HG03103 (cell line): ENCODE results near the gene EARS2.
A peak's percentile ranks its signal among the peaks of the same experiment; 100 is the strongest.
"Not testable (repeated sequence)": the region's sequence is repeated elsewhere in the genome, so short reads cannot be mapped to it uniquely, and the experiment has no call there.

Experiments
- ATAC-seq: cut with Tn5 transposase; IDR thresholded peaks from one replicate; pipeline ENCODE4 v1.9.1; 2021; ENCODE audit warnings: low read depth; ENCODE audit not compliant: unreplicated experiment

EARS2 gene

DNA sequence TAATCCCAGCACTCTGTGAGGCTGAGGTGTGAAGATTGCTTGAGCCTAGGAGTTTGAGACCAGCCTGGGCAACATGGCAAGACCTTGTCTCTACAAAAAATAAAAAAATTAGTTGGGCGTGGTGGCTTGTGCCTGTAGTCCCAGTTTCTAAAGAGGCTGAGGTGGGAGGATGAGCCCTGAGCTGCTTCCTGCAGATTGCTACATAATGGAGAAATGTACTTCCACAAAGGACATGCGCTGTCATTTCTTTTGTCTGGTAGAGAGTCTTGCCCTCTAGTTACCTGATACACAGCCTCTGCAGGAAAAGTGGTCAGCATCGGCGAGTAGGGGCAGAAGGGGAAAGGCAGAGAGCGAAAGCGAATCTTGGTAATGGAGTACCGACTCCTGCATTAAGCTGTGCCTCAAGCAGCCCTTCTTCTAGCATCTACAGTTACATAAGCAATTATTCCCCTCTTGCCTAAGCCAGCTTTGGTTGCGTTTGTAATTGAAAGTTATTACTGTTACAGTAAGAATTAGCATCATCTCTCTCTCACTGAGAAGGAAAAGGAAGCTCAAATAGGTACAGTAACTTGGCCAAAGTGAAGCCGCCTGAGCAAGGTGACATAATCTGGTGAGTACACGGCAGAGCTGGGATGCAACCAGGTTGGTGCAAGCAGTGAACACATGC is 28.4 kb downstream of the EARS2 start:
- ATAC-seq = no peak

DNA sequence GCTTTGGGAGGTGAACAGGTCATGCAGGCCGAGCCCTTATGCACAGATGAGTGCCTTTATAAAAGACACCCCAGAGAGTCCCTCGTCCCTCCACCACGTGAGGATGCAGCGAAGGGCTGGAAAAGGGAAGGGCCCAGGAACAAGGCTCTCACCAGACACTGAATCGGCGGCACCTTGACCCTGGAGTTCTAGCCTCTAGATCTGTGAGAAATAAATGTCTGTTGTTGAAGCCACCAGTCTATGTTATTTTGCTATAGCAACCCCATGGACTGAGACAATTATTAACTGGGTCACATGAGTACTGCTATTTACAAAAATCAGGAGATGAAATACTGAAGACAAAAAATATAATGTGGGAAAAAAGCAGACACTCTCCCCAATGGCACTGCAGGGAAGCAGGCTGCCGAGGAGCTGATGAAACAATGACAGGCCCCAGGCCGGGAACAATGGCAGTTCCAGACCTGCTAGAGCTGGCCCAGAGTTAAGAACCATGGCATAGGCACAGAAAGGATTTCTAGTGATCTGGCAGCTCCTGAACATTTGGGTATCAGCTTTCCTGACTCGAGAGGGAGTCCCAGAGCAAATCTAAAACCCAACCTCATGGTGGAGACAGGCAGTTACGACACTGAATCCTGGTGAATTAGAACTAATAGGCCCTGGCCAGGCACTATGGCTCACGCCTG is 29.0 kb downstream of the EARS2 start:
- no peak for ATAC-seq

DNA sequence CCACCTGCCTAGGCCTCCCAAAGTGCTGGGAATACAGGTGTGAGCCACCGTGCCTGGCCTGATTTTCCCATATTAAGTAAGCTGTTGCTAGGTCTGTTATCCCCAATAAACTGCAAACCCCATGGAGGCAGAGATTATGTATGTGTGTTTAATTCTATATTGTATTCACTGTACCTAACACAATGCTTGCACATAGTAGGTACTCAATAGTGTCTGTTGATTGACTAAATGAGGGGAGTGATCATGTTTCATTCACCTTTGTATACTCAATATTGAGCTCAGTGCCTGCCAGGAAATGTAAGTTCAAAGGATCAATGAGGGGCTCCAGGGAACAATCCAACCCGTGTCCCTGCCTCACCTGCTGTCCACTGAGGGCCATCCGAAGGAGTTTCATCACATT is 32.3 kb downstream of the EARS2 start:
- ATAC-seq = no peak

DNA sequence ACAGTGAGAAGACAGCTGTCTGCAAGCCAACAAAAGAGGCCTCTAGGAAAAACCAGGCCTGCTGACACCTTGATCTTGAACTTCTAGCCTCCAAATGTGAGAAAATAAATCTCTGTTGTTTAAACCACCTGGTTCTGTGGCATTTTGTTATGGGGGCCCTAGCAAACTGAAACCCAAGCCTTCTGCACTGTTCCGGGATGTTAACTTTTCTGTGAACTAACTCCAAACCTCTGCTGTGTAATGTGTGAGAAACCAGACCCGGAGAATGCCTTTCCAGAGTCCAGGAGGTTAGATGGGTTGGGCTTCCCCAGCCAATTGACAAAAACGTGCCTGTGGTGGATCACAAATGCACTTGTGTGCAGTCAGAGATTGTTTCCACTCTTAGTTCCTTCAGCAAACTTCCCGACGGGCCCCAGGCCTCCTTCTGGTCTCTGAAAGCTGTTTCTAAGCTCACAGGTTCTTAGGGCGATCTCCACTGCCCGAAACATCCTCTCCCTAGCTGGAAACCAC is 33.2 kb downstream of the EARS2 start:
- no peak for ATAC-seq

DNA sequence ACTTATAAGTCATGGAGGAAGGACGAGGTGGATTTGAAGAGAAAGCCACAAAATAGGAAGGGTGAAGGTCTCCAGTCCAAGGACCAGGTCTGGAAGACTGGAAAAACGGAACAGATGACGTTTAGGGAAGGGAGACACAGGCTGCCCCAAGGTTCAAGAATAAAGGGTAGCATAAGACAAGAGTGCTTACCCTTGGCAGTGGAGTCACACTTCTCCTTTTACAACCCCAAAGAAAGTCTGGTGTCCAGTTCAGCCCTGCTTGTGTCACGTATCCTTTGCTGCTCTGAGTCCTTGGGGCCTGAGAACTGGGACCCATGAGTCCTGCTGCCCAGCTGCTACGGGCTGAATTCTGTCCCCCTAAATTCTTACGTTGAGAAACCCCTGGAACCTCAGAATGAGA is 33.8 kb downstream of the EARS2 start:
- ATAC-seq = no peak

DNA sequence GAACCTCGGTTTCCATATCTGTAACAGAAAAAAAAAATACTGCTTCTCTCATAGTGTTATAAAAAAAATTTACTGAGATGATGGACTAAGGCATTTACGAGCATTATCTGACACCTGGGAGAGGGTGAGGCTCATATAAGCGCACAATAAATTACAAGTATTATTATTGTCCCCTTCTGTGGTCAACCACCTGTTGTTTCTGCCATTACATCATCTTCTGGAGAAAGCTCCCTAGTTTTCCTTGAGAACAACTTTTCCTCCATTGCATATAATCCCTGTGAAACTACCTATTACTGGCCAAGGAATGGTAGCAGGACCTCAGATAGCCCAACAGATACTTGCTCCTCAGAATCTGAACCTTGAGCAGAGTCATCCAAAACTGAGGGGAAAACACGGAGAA is 35.2 kb downstream of the EARS2 start:
- ATAC-seq = no peak

DNA sequence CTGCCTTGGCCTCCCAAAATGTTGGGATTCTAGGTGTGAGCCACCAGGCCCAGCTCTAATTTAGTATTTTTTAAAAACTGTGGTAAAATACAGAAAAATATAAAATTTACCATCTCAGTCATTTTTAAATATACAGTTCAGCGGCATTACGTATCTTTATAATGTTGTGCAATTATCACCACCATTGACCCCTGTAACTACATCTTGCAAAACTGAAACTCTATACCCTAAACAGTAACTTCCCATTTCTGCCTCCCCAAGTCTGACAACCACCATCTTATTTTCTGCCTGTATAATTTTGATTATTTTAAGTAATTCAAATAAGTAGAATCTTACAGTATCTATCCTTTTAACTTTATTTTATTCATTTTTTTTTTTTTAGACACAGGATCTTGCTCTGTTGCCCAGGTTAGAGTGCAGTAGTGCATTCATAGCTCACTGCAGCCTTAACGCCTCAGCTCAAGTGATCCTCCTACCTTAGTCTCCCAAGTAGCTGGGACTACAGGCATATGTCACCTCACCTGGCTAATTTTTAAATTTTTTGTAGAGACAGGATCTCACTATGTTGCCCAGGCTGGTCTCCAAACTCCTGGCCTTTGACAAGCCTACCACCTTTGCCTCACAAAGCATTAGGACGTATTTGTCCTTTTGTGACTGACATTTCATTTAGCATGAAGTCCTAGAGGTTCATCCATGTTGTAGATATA is 36.0 kb downstream of the EARS2 start:
- ATAC-seq = no peak

DNA sequence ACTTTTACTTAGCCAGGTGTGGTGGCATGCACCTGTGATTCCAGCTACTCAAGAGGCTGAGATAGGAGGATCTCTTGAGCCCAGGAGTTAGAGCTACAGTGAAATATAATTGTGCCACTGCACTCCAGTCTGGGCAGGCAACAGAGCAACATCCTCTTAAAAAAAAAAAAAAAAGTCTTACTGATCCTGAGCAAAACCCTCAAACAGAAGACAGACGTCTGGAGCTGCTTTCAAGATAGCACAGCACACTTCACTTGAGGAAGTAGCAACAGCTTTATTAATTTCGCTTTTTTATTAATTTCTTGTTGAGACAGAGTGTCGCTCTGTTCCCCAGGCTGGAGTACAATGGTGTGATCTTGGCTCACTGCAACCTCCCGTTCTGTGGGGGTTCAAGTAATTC is 36.6 kb downstream of the EARS2 start:
- ATAC-seq = no peak

DNA sequence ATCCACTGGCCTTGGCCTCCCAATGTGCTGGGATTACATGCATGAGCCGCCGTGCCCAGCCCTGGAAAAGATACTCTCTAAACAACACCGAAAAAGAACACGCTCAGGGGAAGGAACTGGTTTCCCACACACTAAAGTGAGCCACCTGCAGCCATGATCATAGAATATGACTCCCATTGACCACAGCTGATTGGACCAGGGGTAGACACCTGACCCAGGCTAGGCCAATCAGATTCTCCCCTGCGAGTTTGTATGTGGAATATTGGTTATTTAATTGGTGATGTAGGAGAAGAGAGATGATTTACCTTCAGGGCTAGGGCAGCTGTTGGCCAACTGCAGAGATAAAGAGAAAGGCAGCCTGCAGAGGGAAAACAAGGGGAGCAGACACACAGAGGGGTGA is 37.9 kb downstream of the EARS2 start:
- no peak for ATAC-seq

DNA sequence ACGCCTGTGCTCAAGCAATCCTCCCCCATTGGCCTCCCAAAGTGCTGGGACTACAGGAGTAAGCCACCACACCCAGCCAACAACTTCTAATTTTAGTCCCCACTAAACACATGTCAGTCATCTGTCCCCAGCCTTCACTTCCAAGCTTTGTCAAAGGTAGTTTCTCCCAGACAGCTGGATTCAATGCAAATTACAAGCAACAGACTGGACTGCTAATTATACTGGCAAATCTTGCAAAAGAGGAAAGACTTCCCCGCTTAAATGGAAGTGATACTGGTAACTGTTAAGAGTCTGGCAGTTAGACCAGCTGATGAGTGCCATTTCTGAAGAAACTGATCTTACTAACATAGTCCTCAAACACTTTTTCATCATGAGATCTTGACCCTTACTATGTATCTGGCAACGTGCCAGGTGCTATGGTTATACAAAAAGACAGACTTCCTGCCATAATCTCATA is 38.7 kb downstream of the EARS2 start:
- no peak for ATAC-seq

DNA sequence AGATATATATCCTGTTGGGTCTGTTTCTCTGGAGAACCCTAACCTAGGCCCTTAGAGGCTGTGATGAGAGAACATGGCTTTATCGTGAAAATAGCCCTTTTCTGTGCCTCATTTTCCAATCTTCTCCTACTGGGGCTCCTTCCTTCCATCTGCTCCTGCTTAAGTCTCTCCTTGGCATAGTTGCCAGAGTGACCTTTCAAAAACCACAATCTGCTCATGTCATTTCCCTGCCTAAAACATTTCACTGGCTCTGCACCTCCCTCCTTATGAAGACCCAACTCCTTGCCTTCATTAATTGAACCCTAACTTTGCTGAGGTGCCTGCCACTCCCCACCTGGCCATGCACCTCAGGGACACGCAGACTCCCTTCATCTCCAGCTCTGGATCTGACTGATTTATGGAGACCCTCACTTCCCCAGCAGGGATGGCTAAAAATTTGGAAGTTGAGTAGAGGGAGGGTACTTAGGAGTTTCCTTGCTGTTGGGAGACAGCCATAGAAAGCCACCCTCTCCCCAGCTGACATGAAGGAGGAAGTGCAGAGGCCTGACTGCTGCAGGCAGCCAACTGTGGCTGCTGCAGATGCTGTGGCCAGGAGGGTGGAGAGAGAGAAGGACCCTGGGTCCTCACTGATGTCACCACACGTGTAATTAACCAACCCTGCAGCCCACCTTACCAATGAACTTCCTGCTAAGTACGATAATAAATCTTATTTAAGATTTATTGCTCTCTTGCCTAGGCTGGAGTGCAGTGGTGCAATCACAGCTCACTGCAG is 40.6 kb downstream of the EARS2 start:
- ATAC-seq = peak; percentile 60

DNA sequence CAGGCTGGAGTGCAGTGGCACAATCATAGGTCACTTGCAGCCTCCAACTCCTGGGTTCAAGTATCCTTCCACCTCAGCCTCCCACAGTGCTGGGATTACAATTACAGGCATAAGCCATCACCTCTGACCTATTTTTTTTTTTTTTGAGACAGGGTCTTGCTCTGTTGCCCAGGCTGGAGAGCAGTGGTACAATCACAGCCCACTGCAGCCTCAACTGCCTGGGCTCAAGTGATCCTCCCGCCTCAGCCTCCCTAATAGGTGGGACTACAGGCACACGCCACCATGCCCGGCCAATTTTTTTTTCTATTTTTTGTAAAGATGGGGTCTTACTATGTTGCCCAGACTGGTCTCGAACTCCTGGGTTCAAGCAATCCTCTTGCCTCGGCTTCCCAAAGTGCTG is 41.3 kb downstream of the EARS2 start:
- no peak for ATAC-seq

DNA sequence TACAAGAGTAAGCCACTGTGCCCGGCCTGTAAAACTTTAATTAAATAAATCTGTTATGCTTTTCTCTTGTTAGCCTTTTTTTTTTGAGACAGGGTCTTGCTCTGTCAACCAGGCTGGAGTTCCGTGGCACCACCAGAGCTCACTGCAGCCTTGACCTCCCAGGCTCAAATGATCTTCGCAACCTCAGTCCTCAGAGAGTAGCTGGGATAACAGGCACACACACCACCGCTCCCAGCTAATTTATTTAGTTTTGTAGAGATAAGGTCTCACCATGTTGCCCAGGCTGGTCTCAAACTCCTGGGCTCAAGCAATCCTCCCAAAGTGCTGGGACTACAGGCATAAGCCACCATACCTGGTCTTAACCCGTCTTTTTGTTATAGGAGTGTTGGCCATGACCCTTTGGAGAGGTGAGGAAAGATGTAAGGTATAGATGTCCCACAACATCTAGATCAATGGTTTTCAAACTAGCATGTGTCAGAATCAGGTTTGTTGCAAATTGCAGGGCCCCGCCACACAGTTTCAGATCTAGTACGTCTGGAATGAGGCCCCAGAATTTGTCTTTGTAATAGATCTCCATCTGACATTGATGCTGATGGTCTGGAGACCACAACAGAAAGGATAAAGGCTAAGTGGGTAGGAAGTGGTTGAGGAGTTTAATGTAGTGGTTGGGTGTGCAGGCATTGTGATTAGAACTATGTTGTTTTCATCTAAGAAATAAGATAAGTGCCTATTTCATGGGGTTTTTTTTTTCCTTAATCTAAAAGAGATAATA is 42.6 kb downstream of the EARS2 start:
- no peak for ATAC-seq

DNA sequence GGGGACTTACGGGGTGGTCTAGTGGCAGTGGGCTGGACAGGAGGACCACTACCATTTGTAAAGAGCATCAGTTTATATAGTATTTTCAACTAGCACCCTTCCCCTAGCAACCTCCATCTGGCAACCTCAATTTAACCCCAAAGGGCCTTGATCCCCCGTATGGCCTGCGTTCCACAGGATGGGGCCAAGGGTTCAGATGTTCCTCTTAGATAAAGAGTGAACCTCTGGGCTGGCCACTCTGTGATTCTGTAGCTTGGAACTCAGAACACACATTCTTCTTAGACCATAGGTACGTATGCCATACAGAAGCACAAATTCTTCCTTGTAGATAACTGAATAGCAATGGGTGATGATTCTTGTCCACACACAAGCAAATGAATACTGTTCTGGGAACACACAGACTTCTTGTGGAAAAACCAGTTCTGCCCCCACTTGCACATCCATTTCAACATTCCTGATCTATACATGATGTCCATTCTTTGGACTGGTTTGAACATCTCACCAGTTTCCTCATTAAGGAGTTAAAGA is 44.9 kb downstream of the EARS2 start:
- ATAC-seq = no peak

DNA sequence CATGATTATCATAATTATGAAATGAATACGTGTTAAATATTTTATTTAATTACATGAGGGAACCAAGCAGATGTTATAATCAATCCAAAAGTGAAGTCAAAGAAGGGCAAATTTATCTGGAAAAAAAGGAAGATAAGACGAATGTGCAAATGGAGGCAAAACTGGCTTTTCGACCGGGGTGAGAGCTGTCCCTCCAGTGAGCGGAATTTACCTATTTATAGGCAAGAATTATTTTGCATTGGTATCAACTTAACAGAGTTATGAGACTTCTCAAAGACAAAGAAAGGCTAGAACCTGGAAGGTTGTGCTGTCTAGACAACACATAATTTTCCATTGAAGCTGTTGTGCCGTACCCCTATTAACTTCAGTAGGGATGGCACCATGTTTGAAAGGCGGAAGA is 45.4 kb downstream of the EARS2 start:
- ATAC-seq = no peak

DNA sequence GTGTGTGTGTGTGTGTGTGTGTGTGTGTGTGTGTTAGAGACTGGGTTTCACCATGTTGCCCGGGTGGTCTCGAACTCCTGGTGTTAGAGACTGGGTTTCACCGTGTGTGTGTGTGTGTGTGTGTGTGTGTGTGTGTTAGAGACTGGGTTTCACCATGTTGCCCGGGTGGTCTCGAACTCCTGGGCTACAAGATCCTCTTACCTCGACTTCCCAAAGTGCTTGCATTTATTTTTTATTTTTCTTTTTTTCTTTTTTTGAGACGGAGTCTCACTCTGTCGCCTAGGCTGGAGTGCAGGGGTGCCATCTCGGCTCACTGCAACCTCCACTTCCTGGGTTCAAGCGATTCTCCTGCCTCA is 46.3 kb downstream of the EARS2 start:
- not testable (repeated sequence) for ATAC-seq

DNA sequence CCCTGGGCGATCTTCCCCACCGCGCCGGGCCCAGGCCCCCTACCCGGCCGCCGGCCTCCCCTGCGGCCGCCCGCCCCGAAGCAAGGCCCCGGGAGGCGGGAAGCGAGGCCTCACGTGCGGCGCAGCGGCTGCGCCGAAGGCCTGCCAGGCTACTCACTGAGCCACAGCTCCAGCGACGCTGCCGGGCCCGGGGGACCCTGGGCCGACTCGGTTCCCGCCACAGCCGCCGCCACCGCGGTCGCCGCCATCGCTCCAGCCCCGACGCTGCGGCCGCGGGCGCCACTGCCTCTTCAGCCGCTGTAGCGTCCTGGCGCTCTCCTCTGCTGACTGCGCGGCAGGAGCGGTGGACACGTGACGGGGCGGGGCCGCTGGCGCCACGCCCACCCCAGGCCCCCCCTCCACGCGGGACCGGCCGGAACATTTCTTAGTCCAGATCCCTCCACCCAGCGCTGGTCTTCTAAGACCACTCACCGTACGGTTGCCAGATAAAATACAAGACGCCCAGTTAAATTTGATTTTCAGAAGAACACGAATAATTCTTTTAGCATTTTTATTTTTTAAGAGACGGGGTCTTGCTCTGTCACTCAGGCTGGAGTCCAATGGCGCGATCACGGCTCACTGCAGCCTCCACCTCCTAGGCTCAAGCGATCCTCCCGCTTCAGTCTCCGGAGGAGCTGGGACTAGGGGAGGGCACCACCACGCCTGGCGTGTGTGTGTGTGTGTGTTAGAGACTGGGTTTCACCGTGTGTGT is 46.8 kb downstream of the EARS2 start, which contains the start of gene GGA2:
Gene GGA2 (minus strand): TSS at position 331 of the 751 bp plus-strand sequence. CDS start 83 bp downstream, at position 248.
- peak; percentile 77 for ATAC-seq

DNA sequence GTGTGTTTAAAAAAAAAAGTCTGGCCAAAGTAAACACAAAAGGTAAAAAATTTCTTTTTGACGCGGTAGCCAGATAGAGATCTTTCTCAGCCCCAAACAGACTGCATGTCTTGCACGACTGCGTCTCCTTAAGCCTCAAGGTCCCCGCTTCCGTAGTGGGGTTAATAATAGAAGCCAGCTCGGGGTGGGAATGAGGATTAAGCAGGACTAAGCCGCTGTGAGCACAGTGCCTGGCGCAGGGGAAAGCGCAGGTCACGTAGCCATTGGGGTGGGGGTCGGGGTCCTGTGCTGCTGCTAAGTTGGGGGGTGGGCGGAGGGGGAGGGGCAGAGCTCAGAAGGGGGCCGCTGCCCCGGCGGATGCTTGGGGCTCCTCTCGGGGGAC is 47.4 kb downstream of the EARS2 start:
- ATAC-seq = peak; percentile 22

DNA sequence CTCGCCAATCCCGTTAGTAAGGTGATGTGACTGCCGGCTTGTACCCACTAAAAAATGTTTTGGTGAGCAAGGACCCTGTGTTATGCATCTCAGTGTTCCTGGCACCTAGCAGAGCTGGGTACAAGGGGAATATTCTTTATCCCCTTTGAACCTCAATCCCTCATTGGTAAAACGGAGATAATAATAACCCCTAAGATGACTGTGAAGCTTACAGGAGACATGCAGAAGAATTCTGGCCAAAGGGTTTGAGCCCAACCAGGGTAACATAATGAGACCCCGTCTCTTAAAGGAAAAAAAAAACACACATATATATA is 47.8 kb downstream of the EARS2 start:
- no peak for ATAC-seq
